Measurements from ENCODE around the gene PDGFA. TPM values are rescaled to one million over a fixed set of nuclear protein-coding genes. Genes with fewer than 3 reads are reported as not detected.
A peak's percentile ranks its signal among the peaks of the same experiment; 100 is the strongest.

PDGFA gene
- total RNA-seq, 5 donors from 2014 or later (not counting 1 experiment from before 2014, with no cell fraction given): 0.58 to 0.85 (median 0.74) TPM; not detected in 1

- H3K9me3 ChIP-seq: no peaks in the 10 kb centered on the region
- H3K36me3 ChIP-seq (ENCODE audit: control insufficient read depth in 2 of 2, extremely low read depth in 1 of 2, insufficient read depth in 1 of 2, low read length in 1 of 2): no peaks in the 10 kb centered on the region
- Mint-ChIP-seq H3K9me3 (peaks cover 0 to 15% (median 3%) of the 10 kb centered on the region in 3 donors), H3K36me3 (no peaks in the 10 kb centered on the region), H3K27ac (no peak overlapping the region), H3K4me3 (peak overlapping the region in 1 of 3 donors; percentile 19), H3K4me1 (peaks cover 6 to 15% (median 6%) of the 10 kb centered on the region in 3 donors), H3K27me3 (peaks cover 0 to 5% of the 10 kb centered on the region in 2 donors)
- H3K27me3 ChIP-seq (replicated peaks in 1 of 2; ENCODE audit: control insufficient read depth in 2 of 2, extremely low read depth in 1 of 2, insufficient read depth in 2 of 2, low read length in 1 of 2): peaks cover 0 to 20% of the 10 kb centered on the region in 2 experiments
- no peak overlapping the region for H3K27ac ChIP-seq (ENCODE audit: low read length)
- H3K4me3 ChIP-seq (ENCODE audit: control insufficient read depth in 1 of 2, extremely low read depth in 1 of 2, low read length in 1 of 2): no peak overlapping the region
- 63% methylated on average over 18 of the region's 26 CpGs for whole genome bisulfite sequencing (ENCODE audit: insufficient coverage)
- CTCF ChIA-PET: interaction anchor here in 1 of 2 donors (0.5 to 0.6 kb wide), 3 partner anchors 12 to 523 kb away, joined by 3 read pairs; no protein-coding TSS in a partner anchor
- peaks cover 3 to 23% of the 10 kb centered on the region in 2 experiments for H3K4me1 ChIP-seq (ENCODE audit: control insufficient read depth in 1 of 2, extremely low read depth in 1 of 2, insufficient read depth in 2 of 2, low read length in 2 of 2)
- ATAC-seq (replicated peaks in 1 of 4): peak in 2 of 4 experiments; percentile 59 to 72
- DNase-seq: peak in 13 of 35 experiments; percentile 3 to 40 (median 12)
- POLR2A ChIA-PET: interaction anchor here in 1 of 2 donors (0.5 kb wide), 1 partner anchor 21 kb away, joined by 19 read pairs; no protein-coding TSS in a partner anchor
Observed at GRCh38 chr7:471866-472639, 47.6 kb downstream of the PDGFA start.

DNA sequence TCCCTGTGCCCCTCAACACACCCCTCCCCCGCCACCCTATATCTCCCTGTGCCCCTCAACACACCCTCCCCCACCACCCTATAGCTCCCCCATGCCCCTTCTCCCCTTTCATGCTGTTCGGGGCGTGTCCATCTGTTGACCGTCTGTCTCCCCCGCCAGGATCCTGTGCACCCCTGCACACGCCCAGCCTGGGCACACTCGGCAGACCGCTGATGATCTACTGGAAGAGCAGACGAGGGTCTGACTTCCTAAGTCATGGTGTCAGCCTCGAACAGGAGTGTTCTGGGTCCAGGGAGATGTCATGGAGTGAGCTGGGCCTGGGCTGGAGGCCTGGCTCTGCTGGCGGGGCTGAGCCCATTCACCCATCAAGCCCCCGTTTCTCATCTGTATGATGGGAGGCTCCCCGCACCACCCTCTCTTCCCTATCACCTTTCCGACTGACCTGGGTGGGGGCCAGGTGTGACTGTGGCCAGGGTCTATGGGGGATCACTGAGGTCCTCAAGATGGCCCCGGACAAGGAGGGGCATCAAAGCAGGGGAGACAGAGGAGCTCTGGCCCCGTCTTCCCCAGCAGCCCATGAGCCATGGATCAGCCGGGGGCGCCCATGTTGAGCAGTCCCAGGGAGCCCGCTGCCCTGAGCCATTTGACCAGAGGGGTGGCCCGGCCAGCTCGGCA lies 48.3 kb downstream of the PDGFA start:
- Mint-ChIP-seq H3K36me3 (no peaks in the 10 kb centered on the region), H3K4me3 (no peak overlapping the region), H3K27me3 (peaks cover 0 to 3% of the 10 kb centered on the region in 2 donors), H3K27ac (no peak overlapping the region), H3K9me3 (peaks cover 0 to 15% (median 3%) of the 10 kb centered on the region in 3 donors), H3K4me1 (peaks cover 6 to 15% (median 6%) of the 10 kb centered on the region in 3 donors)
- Histone ChIP-seq H3K4me1 (ENCODE audit: control insufficient read depth in 1 of 2, extremely low read depth in 1 of 2, insufficient read depth in 2 of 2, low read length in 2 of 2) (peaks cover 3 to 23% of the 10 kb centered on the region in 2 experiments), H3K9me3 (no peaks in the 10 kb centered on the region), H3K4me3 (ENCODE audit: control insufficient read depth in 1 of 2, extremely low read depth in 1 of 2, low read length in 1 of 2) (no peak overlapping the region), H3K27ac (ENCODE audit: low read length) (no peak overlapping the region), H3K36me3 (ENCODE audit: control insufficient read depth in 2 of 2, extremely low read depth in 1 of 2, insufficient read depth in 1 of 2, low read length in 1 of 2) (no peaks in the 10 kb centered on the region), H3K27me3 (replicated peaks in 1 of 2; ENCODE audit: control insufficient read depth in 2 of 2, extremely low read depth in 1 of 2, insufficient read depth in 2 of 2, low read length in 1 of 2) (peaks cover 0 to 20% of the 10 kb centered on the region in 2 experiments)
- DNase-seq: peak in 1 of 35 experiments; percentile 2
- CTCF ChIA-PET: interaction anchor here in 1 of 2 donors (0.6 kb wide), 2 partner anchors 11 to 20 kb away, joined by 3 read pairs; no protein-coding TSS in a partner anchor
- ATAC-seq (replicated peaks in 1 of 4): no peak
- WGBS (ENCODE audit: insufficient coverage): 92% methylated on average over 11 of the region's 21 CpGs
- POLR2A ChIA-PET: interaction anchor here in 1 of 2 donors (0.5 kb wide), 1 partner anchor 21 kb away, joined by 19 read pairs; no protein-coding TSS in a partner anchor

GRCh38 chr7:469563-469961 lies 50.1 kb downstream of the PDGFA start:
- Histone ChIP-seq H3K36me3 (ENCODE audit: control insufficient read depth in 2 of 2, extremely low read depth in 1 of 2, insufficient read depth in 1 of 2, low read length in 1 of 2) (no peaks in the 10 kb centered on the region), H3K4me1 (ENCODE audit: control insufficient read depth in 1 of 2, extremely low read depth in 1 of 2, insufficient read depth in 2 of 2, low read length in 2 of 2) (peaks cover 3 to 23% of the 10 kb centered on the region in 2 experiments), H3K4me3 (ENCODE audit: control insufficient read depth in 1 of 2, extremely low read depth in 1 of 2, low read length in 1 of 2) (no peak overlapping the region), H3K27ac (ENCODE audit: low read length) (no peak overlapping the region), H3K27me3 (replicated peaks in 1 of 2; ENCODE audit: control insufficient read depth in 2 of 2, extremely low read depth in 1 of 2, insufficient read depth in 2 of 2, low read length in 1 of 2) (peaks cover 0 to 11% of the 10 kb centered on the region in 2 experiments), H3K9me3 (no peaks in the 10 kb centered on the region)
- H3K27me3 Mint-ChIP-seq: no peaks in the 10 kb centered on the region
- ChIA-PET CTCF (no interaction called here), POLR2A (no interaction called here)
- peaks cover 0 to 15% (median 3%) of the 10 kb centered on the region in 3 donors for H3K9me3 Mint-ChIP-seq
- ATAC-seq (replicated peaks in 1 of 4) (no peak), DNase-seq (peak in 1 of 35 experiments; percentile 1)
- peaks cover 6 to 15% (median 6%) of the 10 kb centered on the region in 3 donors for H3K4me1 Mint-ChIP-seq
- H3K4me3 Mint-ChIP-seq: no peak overlapping the region
- 94% methylated on average over 14 of the region's 17 CpGs for WGBS (ENCODE audit: insufficient coverage)
- no peaks in the 10 kb centered on the region for H3K36me3 Mint-ChIP-seq
- H3K27ac Mint-ChIP-seq: no peak overlapping the region

DNA sequence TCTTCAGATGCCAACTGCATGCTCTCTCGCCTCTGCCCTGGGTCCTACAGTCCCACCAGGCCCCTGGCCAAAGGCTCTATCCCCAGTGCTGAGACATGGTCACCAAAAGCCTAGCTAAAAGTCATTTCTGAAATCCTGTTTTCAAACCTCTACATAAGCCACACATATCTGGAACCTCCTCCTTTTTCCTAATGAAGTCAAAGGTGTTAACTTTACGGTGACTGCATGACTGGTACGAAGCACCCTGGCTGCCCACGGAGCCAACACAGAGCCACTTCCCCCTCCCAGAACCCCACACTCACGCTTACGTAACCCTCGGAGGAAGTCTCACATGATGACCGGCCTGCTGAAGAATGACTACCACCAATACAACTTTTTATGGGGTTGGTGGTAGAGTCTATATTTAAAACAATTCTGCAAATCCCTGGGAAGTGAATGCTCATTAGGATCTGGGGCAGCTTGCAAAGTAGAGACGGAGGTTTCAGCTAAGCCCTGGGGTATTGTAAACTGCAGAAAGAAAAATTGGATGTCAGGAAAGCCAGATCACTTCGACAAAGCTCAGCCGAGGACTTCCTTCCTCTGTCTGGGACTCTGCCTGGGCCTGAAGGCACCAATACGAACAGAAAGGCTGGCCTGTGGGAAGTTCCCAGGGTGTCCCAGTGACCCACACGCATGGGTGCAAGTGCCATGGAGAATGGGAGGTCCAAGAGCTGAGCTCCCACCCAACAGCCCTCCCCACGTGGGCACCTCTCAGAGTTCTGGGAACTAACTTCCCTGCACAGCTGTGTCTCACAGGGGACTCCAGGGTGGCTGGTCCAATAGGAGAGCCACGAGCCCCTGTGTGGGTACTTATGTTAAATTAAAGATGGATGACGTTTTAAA lies 50.7 kb downstream of the PDGFA start:
- H3K4me1 ChIP-seq (ENCODE audit: control insufficient read depth in 1 of 2, extremely low read depth in 1 of 2, insufficient read depth in 2 of 2, low read length in 2 of 2): peaks cover 3 to 23% of the 10 kb centered on the region in 2 experiments
- Mint-ChIP-seq H3K27me3 (no peaks in the 10 kb centered on the region), H3K27ac (no peak overlapping the region), H3K4me3 (no peak overlapping the region), H3K9me3 (peaks cover 0 to 15% (median 2%) of the 10 kb centered on the region in 3 donors), H3K4me1 (peaks cover 6 to 15% (median 6%) of the 10 kb centered on the region in 3 donors), H3K36me3 (no peaks in the 10 kb centered on the region)
- WGBS (ENCODE audit: insufficient coverage): 56% methylated on average over 7 of the region's 16 CpGs
- H3K4me3 ChIP-seq (ENCODE audit: control insufficient read depth in 1 of 2, extremely low read depth in 1 of 2, low read length in 1 of 2): no peak overlapping the region
- ChIA-PET CTCF (interaction anchor here in 1 of 2 donors (0.5 kb wide), 1 partner anchor 160 kb away, joined by 3 read pairs; no protein-coding TSS in a partner anchor), POLR2A (no interaction called here)
- DNase-seq (peak in 3 of 35 experiments; percentile 2 to 22 (median 3)), ATAC-seq (replicated peaks in 1 of 4) (no peak)
- H3K27ac ChIP-seq (ENCODE audit: low read length): no peak overlapping the region
- H3K36me3 ChIP-seq (ENCODE audit: control insufficient read depth in 2 of 2, extremely low read depth in 1 of 2, insufficient read depth in 1 of 2, low read length in 1 of 2): no peaks in the 10 kb centered on the region
- H3K27me3 ChIP-seq (replicated peaks in 1 of 2; ENCODE audit: control insufficient read depth in 2 of 2, extremely low read depth in 1 of 2, insufficient read depth in 2 of 2, low read length in 1 of 2): peaks cover 0 to 8% of the 10 kb centered on the region in 2 experiments
- H3K9me3 ChIP-seq: no peaks in the 10 kb centered on the region

- H3K4me1 ChIP-seq (ENCODE audit: control insufficient read depth in 1 of 2, extremely low read depth in 1 of 2, insufficient read depth in 2 of 2, low read length in 2 of 2): peaks cover 3 to 23% of the 10 kb centered on the region in 2 experiments
- DNase-seq: peak in 1 of 35 experiments; percentile 1
- 88% methylated on average over 5 of the region's 5 CpGs for WGBS (ENCODE audit: insufficient coverage)
- H3K27me3 Mint-ChIP-seq: no peaks in the 10 kb centered on the region
- H3K27ac ChIP-seq (ENCODE audit: low read length): no peak overlapping the region
- H3K4me1 Mint-ChIP-seq: peaks cover 6 to 15% (median 6%) of the 10 kb centered on the region in 3 donors
- CTCF ChIA-PET: no interaction called here
- no peak overlapping the region for H3K4me3 ChIP-seq (ENCODE audit: control insufficient read depth in 1 of 2, extremely low read depth in 1 of 2, low read length in 1 of 2)
- H3K4me3 Mint-ChIP-seq: no peak overlapping the region
- H3K36me3 ChIP-seq (ENCODE audit: control insufficient read depth in 2 of 2, extremely low read depth in 1 of 2, insufficient read depth in 1 of 2, low read length in 1 of 2): no peaks in the 10 kb centered on the region
- POLR2A ChIA-PET: no interaction called here
- H3K27ac Mint-ChIP-seq: no peak overlapping the region
- H3K9me3 Mint-ChIP-seq: peaks cover 0 to 15% (median 0%) of the 10 kb centered on the region in 3 donors
- no peaks in the 10 kb centered on the region for H3K9me3 ChIP-seq
- peaks cover 0 to 5% of the 10 kb centered on the region in 2 experiments for H3K27me3 ChIP-seq (replicated peaks in 1 of 2; ENCODE audit: control insufficient read depth in 2 of 2, extremely low read depth in 1 of 2, insufficient read depth in 2 of 2, low read length in 1 of 2)
- H3K36me3 Mint-ChIP-seq: no peaks in the 10 kb centered on the region
- ATAC-seq (replicated peaks in 1 of 4): no peak
Observed at GRCh38 chr7:467856-468545, 51.6 kb downstream of the PDGFA start.
